Fibroblast of lung (primary cell): ENCODE measurements around the gene NCAPH2.

Experiments
- EZH2 ChIP-seq: IDR thresholded peaks from 2 replicates; pipeline ENCODE4 v1.5.1; 2012; ENCODE audit warnings: low read length, control low read depth, mild to moderate bottlenecking; ENCODE audit errors: missing control alignments
- TF ChIP-seq, protein P1 (sequence below), 2 donors: IDR thresholded peaks in 1 of 2; conservative IDR thresholded peaks in 1 of 2; 1 replicate in 1 of 2; 2 replicates in 1 of 2; pipeline ENCODE4 v1.5.1; 2011 to 2012; ENCODE audit warnings: low read length in 2 of 2, control low read depth in 1 of 2, inconsistent platforms in 1 of 2, low read depth in 1 of 2, mild to moderate bottlenecking in 1 of 2

DNA sequence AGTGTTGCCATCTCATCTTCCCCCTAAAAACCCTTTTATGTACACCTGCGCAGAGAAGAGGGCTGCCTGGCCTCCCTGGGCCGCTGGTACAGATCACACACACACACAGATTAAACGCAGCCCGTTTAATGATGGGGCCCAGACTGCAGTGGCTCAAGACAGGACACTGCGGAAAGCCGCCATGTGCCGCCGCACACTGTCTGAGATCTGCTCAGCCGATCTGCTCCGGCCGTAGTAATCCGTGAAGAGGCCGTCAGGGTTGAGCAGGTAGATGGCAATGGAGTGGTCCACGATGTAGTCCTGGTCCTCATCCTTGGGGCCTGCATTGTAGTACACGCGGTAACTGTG is 15.4 kb downstream of the NCAPH2 start:
- TF ChIP-seq, protein P1, sequence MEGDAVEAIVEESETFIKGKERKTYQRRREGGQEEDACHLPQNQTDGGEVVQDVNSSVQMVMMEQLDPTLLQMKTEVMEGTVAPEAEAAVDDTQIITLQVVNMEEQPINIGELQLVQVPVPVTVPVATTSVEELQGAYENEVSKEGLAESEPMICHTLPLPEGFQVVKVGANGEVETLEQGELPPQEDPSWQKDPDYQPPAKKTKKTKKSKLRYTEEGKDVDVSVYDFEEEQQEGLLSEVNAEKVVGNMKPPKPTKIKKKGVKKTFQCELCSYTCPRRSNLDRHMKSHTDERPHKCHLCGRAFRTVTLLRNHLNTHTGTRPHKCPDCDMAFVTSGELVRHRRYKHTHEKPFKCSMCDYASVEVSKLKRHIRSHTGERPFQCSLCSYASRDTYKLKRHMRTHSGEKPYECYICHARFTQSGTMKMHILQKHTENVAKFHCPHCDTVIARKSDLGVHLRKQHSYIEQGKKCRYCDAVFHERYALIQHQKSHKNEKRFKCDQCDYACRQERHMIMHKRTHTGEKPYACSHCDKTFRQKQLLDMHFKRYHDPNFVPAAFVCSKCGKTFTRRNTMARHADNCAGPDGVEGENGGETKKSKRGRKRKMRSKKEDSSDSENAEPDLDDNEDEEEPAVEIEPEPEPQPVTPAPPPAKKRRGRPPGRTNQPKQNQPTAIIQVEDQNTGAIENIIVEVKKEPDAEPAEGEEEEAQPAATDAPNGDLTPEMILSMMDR (conservative IDR thresholded peaks at IDR 0.05 in 1 of 2, IDR thresholded peaks at IDR 0.05 in 1 of 2; ENCODE audit: low read depth in 1 of 2, low read length in 2 of 2): no peak
- TF ChIP-seq EZH2: no peak
